MM.1S (cell line): ENCODE data around the gene ADAM10.

ENCODE experiments used
- EZH2 ChIP-seq: fragments of 300-600 bp; sonication (generic); optimal IDR thresholded peaks from 2 replicates; pipeline ENCODE3; 2017; ENCODE audit warnings: low read depth, mild to moderate bottlenecking, antibody characterized with exemption, low read length, mixed read lengths
- TF ChIP-seq, protein P1 (sequence below): fragments of 300-600 bp; sonication (generic); IDR thresholded peaks from 2 replicates; pipeline ENCODE4 v1.5.1; 2016; ENCODE audit warnings: antibody characterized with exemption, low read length, mixed read lengths

DNA sequence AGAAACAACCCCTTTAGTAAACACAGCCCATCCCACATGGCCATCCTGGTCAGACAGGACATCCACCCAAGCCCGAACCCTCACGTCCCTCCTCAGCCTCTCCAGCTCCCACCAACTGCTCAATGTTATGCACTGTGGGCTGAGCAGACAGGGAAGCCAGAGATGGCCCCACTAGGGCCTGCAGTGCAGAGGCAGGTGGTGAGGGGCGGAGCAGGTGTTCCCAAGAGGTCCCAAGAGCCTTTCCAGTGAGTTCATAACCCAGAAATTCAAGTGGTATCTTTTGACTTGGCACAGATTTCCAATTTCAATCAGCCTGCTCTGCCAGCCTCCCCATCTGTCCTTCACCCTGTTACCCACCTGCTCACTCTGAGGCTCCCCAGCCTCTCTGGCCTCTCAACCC lies 187.4 kb downstream of the ADAM10 start:
- TF ChIP-seq, protein P1, sequence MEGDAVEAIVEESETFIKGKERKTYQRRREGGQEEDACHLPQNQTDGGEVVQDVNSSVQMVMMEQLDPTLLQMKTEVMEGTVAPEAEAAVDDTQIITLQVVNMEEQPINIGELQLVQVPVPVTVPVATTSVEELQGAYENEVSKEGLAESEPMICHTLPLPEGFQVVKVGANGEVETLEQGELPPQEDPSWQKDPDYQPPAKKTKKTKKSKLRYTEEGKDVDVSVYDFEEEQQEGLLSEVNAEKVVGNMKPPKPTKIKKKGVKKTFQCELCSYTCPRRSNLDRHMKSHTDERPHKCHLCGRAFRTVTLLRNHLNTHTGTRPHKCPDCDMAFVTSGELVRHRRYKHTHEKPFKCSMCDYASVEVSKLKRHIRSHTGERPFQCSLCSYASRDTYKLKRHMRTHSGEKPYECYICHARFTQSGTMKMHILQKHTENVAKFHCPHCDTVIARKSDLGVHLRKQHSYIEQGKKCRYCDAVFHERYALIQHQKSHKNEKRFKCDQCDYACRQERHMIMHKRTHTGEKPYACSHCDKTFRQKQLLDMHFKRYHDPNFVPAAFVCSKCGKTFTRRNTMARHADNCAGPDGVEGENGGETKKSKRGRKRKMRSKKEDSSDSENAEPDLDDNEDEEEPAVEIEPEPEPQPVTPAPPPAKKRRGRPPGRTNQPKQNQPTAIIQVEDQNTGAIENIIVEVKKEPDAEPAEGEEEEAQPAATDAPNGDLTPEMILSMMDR = no peak
- no peak for TF ChIP-seq EZH2
